ENCODE data around the gene NEDD1.

Gene NEDD1

DNA sequence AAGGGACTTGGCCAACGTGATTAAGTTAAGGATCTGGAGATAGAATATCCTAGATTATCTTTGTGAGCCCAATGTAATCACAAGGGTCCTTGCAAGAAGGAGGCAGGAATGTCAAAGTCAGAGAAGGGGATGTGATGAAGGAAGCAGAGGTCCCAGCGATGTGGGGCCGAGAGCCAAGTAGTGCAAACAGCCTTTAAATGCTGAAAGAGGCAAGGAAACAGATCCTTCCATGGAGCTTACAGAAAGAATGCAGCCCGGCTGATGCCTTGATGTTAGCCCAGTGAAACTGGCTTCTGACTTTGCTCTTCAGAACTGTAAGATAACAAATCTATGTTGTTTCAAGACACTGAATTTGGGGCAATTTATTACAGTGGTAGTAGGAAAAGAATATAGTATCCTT is 74.9 kb downstream of the NEDD1 start:
- CTCF ChIA-PET, result no interaction called here
- no peak for DNase-seq (ENCODE audit: extremely low spot score)
- POLR2A ChIA-PET, result no interaction called here
- TF ChIP-seq ARNT (IDR thresholded peaks at IDR 0.05) (no peak), LEF1 (IDR thresholded peaks at IDR 0.05; ENCODE audit: borderline replicate concordance) (no peak), FOXA1 (IDR thresholded peaks at IDR 0.05) (no peak), BHLHE40 (IDR thresholded peaks at IDR 0.05; ENCODE audit: borderline replicate concordance) (no peak), FOXK2 (IDR thresholded peaks at IDR 0.05) (no peak), SUZ12 (IDR thresholded peaks at IDR 0.05) (no peak), HDGF (IDR thresholded peaks at IDR 0.05; ENCODE audit: borderline replicate concordance) (no peak), NFRKB (IDR thresholded peaks at IDR 0.05) (no peak)
- TF ChIP-seq, protein P1, sequence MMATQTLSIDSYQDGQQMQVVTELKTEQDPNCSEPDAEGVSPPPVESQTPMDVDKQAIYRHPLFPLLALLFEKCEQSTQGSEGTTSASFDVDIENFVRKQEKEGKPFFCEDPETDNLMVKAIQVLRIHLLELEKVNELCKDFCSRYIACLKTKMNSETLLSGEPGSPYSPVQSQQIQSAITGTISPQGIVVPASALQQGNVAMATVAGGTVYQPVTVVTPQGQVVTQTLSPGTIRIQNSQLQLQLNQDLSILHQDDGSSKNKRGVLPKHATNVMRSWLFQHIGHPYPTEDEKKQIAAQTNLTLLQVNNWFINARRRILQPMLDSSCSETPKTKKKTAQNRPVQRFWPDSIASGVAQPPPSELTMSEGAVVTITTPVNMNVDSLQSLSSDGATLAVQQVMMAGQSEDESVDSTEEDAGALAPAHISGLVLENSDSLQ (IDR thresholded peaks at IDR 0.05), result no peak

- no peak for TF ChIP-seq TARDBP (IDR thresholded peaks at IDR 0.05)
- CTCF ChIA-PET, result no interaction called here
- POLR2A ChIA-PET, result no interaction called here
- no peak for DNase-seq (ENCODE audit: extremely low spot score)
Observed at GRCh38 chr12:96982671-96983070, 75.6 kb downstream of the NEDD1 start.

GRCh38 chr12:96985515-96986362 is 78.7 kb downstream of the NEDD1 start:
- CTCF ChIA-PET, result interaction anchor here (0.9 kb wide), 1 partner anchor 48 kb away, joined by 3 read pairs; no protein-coding TSS in a partner anchor

DNA sequence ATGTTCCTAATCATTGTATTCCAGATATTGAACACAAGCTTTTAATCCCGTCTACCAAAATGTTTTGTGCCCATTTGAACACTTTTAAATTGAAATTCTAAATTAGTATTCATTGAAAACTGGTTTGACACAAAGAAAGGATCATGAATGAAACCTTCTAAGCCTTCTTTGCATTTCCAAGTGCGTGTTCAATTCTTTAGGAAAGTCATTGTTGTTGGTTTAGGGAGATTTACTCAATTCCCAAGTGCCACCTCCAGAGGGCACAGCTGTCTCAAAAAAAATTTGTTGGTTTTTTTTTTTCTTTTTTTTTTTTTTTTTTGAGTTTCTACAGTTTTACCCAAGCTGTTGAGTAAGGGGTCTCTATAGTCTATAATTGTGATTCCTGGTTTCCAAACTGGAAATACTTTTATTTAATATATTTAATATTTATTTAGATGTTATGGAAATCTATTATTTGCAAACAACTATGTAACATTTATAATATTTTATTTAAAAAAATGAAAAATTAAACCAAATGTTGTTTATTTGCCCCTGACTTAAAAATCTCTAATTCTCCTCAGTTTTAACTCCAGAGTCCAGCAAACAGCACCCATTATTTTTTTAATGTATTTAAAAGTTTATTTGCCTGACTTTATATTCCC is 79.9 kb downstream of the NEDD1 start:
- ChIA-PET CTCF (interaction anchor here (0.7 to 1.1 kb wide), 3 partner anchors 9 to 101 kb away, joined by 3 read pairs; no protein-coding TSS in a partner anchor), POLR2A (no interaction called here)
- TF ChIP-seq ZNF384 (IDR thresholded peaks at IDR 0.05) (peak; percentile 94), FOXA1 (IDR thresholded peaks at IDR 0.05) (no peak), HDGF (IDR thresholded peaks at IDR 0.05; ENCODE audit: borderline replicate concordance) (no peak)
- peak; percentile 22 for DNase-seq (ENCODE audit: extremely low spot score)

More at GRCh38 chr12:96985515-96986362, 78.7 kb downstream of the NEDD1 start:
- DNase-seq (ENCODE audit: extremely low spot score), result peak; percentile 68
- TF ChIP-seq ELF4 (IDR thresholded peaks at IDR 0.05) (no peak), ARNT (IDR thresholded peaks at IDR 0.05) (no peak), L3MBTL2 (conservative IDR thresholded peaks at IDR 0.05) (no peak), SP1 (IDR thresholded peaks at IDR 0.05) (no peak), FOXA1 (IDR thresholded peaks at IDR 0.05) (no peak), FOXK2 (IDR thresholded peaks at IDR 0.05) (no peak), FOXM1 (IDR thresholded peaks at IDR 0.05; ENCODE audit: borderline replicate concordance) (no peak), CTBP1 (IDR thresholded peaks at IDR 0.05; ENCODE audit: borderline replicate concordance) (no peak)
- TF ChIP-seq, protein P1 (IDR thresholded peaks at IDR 0.05), result no peak
- POLR2A ChIA-PET, result no interaction called here

DNA sequence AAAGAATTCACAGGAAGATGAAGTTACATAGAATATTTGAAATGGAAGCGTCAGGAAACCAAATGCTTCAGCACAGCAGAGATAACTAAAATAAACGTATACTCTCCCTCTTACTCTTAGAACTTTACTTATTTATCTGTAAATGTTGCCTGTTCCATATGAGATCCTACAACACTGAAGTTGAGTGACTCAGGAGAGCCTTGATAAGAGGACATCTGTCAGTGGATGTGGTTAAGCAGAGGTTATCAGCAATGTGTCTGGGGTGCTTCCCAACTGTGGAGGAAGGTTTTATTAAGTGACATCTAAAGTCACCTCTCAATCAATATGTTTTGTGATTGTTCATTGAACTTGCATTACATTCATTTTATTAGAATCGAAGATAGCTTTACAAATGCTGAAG is 81.9 kb downstream of the NEDD1 start:
- ChIA-PET CTCF (interaction anchor here (0.6 kb wide), 1 partner anchor 316 kb away, joined by 5 read pairs; no protein-coding TSS in a partner anchor), POLR2A (no interaction called here)
- DNase-seq (ENCODE audit: extremely low spot score), result no peak
- TF ChIP-seq SUZ12 (IDR thresholded peaks at IDR 0.05) (no peak), ELF4 (IDR thresholded peaks at IDR 0.05) (no peak), LEF1 (IDR thresholded peaks at IDR 0.05; ENCODE audit: borderline replicate concordance) (no peak), L3MBTL2 (conservative IDR thresholded peaks at IDR 0.05) (no peak), CTBP1 (IDR thresholded peaks at IDR 0.05; ENCODE audit: borderline replicate concordance) (no peak), FOXA1 (IDR thresholded peaks at IDR 0.05) (no peak), HDGF (IDR thresholded peaks at IDR 0.05; ENCODE audit: borderline replicate concordance) (no peak), BHLHE40 (IDR thresholded peaks at IDR 0.05; ENCODE audit: borderline replicate concordance) (no peak), FOXK2 (IDR thresholded peaks at IDR 0.05) (no peak), FOXM1 (IDR thresholded peaks at IDR 0.05; ENCODE audit: borderline replicate concordance) (no peak), SP1 (IDR thresholded peaks at IDR 0.05) (no peak), ARNT (IDR thresholded peaks at IDR 0.05) (no peak), ZNF384 (IDR thresholded peaks at IDR 0.05) (no peak)
- TF ChIP-seq, protein P1 (IDR thresholded peaks at IDR 0.05), result no peak

GRCh38 chr12:96989916-96990315 is 82.9 kb downstream of the NEDD1 start:
- peak; percentile 27 for DNase-seq (ENCODE audit: extremely low spot score)
- TF ChIP-seq SUZ12 (IDR thresholded peaks at IDR 0.05) (no peak), ZNF384 (IDR thresholded peaks at IDR 0.05) (no peak), HDGF (IDR thresholded peaks at IDR 0.05; ENCODE audit: borderline replicate concordance) (no peak), SP1 (IDR thresholded peaks at IDR 0.05) (no peak), ELF4 (IDR thresholded peaks at IDR 0.05) (no peak), FOXA1 (IDR thresholded peaks at IDR 0.05) (no peak), LEF1 (IDR thresholded peaks at IDR 0.05; ENCODE audit: borderline replicate concordance) (no peak), TARDBP (IDR thresholded peaks at IDR 0.05) (no peak), NFRKB (IDR thresholded peaks at IDR 0.05) (no peak), BHLHE40 (IDR thresholded peaks at IDR 0.05; ENCODE audit: borderline replicate concordance) (no peak), L3MBTL2 (conservative IDR thresholded peaks at IDR 0.05) (no peak), ARNT (IDR thresholded peaks at IDR 0.05) (no peak), FOXK2 (IDR thresholded peaks at IDR 0.05) (no peak), CTBP1 (IDR thresholded peaks at IDR 0.05; ENCODE audit: borderline replicate concordance) (no peak), FOXM1 (IDR thresholded peaks at IDR 0.05; ENCODE audit: borderline replicate concordance) (no peak)
- TF ChIP-seq, protein P1 (IDR thresholded peaks at IDR 0.05), result no peak
- ChIA-PET CTCF (no interaction called here), POLR2A (no interaction called here)
